DMS 273 (cell line): ENCODE data around the gene PLEKHG5.

Experiments
- DNase-seq: peaks from one replicate; lab custom pipeline; 2025; ENCODE audit not compliant: unreplicated experiment; lab: John Stamatoyannopoulos, UW

The PLEKHG5 gene

GRCh38 chr1:6481820-6482219 lies 9.6 kb downstream of the PLEKHG5 start:
- DNase-seq, result no peak

DNA sequence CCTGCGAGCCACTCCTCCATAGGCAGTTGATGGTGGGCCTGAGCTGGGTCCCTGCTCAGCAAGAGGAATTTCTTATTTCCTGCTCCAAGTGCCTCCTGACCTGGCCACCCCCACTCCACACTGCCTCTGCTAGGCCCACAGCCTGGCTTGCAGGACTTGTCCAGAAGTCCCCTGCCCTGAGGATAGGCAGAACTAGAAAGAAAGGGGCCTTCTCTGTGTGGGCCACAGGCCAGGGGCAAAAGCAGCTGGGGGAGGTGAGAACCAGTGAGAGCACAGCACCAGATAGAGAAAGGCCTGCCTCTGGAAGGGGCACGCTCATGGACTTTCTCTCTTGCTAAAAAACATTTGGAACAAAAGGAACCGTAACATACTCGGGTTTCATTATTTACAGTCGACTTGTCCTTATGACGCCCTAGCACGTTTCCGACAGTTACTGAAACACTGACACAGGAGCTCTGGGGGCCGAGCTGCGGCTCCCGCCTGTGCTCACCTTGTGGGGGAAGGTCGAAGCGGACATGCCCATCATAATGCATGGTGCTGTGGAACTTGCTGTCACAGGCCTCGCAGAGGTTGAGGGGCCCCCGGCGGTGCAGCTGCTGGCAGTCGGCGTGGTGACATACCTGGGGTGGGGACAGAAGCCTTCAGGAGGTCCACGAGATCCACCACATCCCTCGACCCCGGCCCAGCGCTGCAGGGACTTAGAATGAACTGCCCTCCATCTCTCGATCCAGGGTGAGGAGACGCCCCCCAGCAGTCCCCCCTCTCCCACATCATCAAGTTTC lies 14.2 kb downstream of the PLEKHG5 start:
- DNase-seq, result no peak

- DNase-seq, result no peak
Measured at GRCh38 chr1:6476483-6476882, 15.0 kb downstream of the PLEKHG5 start.

GRCh38 chr1:6475381-6476133 lies 15.9 kb downstream of the PLEKHG5 start:
- DNase-seq, result peak; percentile 73

GRCh38 chr1:6474815-6475282 lies 16.6 kb downstream of the PLEKHG5 start:
- DNase-seq, result no peak

DNA sequence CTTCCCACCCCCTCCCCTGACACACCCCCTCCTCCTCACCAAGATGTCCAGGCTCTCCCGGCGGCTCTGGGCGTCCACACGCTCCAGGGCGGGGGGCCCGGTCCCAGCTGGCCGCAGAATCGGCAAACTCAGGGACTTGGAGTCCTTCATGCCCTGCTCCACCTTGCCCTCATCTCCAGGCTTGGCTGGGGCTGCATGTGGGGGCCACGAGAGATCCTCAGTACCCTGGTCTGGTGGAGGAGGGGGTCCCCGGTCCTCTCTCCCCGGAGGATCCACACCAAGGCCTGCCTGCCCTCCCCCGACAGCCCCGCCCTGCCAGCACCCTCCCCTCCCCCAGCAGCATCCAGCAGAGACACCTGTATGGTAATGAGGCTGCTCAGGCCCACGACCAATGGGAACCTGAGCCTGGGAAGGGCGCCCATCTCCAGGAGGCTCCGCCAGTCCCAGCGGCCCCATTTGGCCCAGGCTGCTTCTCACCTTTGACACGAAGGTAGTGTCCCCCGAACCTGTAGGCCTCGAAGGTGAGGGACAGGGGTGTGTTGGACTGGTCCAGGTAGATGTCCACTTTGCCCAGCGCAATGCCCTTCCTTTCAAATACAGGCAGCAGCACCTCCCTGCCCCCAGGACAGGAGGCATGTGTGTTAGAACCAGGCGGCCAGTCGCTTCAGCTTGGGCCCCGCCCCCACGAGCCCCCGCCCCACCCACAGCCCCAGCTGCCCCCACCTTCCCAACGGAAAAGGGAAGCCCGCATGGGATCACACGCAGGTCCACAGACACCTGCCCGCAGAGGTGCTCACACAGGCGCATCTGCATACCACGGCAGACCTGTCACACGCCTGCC lies 17.3 kb downstream of the PLEKHG5 start:
- DNase-seq, result no peak

- DNase-seq, result no peak
Measured at GRCh38 chr1:6473156-6473555, 18.3 kb downstream of the PLEKHG5 start.

GRCh38 chr1:6472391-6472790 lies 19.1 kb downstream of the PLEKHG5 start:
- DNase-seq, result no peak

DNA sequence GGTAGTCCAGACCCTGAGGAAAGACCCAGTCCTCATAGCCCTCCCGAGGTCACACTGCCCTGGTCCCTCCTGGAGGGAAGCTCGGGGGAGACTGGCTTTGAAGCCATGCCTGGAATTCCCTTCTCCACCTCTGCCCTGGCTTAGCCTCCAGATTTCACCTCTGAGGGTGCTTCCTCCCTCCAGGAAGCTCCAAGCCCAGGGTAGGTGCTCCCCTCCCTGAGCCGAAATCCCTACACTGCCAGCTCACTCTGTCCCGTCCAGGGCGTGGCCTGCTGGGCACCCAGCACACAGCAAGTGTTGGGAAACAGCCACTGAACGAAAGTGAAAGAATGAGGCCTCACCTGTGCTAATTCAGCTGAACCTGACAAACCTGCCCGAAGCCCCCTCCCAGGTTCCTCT lies 19.5 kb downstream of the PLEKHG5 start:
- no peak for DNase-seq

DNA sequence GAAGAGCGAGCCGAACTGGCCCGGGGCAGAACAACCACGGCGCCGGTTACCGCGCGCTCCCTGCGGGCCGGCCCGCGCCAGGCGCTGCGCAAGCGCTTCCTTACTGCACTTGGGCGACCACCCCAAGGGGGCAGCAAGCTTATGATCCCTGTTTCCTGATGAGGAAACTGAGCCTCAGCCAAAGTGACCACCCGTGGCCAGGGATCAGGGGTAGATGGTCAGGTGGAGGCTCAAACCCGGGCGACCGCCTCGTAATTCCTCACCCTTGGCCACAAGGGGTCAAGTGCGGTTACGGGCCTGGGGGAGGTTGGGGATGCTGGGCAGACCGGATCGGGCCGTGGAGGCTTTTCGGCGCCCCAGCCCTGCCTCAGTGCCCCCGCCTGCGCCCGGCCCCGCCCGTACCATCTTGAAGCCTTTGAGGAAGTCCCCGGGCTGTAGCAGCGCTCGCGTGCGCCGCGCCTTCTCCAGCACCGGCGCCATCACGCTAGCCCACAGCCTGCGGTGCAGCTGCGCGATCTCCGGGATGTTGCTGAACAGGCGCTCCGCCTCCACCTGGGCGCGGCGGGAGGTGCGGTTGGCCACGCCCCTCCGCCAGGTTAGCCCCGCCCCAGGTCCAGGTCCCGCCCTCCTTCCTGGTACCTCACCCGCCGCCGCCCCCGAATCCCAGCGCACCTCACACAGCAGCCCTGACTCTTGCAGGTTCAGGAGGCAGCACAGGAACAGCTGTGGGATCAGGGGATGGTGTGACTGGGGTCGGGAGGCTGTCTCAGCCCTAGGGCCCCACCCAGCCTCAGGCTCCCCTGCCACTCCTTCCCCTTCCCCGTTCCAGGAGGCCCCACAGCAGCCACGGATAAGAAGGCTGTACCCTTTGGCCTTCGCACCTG lies 20.1 kb downstream of the PLEKHG5 start:
- no peak for DNase-seq

DNA sequence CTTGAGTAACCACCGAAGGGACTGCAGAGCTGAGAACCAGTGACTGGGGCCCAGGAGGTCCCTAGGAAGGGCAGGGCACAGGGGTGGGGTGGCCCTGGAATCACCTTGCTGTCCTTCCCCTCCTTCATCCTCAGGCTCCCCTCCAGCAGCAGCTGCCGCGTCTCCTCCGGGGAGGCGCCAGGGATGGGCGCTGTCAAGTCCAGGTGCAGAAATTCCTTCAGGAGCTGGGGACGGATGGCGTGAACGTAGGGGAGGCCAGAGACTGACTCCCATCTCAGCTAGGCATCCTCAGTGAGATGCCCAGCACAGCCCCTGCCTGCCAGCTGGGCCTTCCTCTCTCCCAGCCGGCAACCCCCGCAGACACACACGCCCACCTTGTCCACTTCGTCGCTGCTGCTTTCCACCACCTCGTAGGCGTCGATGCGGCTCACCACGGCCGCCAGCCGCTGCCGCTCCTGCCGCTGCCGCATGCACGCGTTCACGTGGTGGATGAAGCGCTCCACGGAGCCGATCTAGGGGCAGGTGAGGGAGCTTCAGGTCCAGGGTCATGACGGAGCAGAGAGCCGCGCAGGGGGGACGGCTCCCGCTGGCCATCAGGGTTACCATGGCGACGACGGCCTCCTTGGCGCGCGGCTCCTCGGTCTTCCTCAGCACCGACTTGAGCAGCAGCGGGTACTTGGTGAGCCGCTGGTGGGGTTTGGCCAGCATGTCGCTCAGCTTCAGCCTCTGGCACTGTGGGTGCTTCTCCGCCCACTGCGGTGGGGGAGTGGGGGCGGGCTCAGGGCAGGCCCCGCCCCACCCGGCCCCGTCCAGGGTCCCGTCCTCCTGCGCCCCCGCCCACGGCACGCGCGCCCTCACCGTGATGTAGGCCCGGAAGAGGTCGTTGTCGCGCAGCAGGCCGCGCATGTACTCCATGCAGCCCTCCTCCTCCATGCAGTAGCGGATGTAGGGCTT lies 21.1 kb downstream of the PLEKHG5 start:
- no peak for DNase-seq

DNA sequence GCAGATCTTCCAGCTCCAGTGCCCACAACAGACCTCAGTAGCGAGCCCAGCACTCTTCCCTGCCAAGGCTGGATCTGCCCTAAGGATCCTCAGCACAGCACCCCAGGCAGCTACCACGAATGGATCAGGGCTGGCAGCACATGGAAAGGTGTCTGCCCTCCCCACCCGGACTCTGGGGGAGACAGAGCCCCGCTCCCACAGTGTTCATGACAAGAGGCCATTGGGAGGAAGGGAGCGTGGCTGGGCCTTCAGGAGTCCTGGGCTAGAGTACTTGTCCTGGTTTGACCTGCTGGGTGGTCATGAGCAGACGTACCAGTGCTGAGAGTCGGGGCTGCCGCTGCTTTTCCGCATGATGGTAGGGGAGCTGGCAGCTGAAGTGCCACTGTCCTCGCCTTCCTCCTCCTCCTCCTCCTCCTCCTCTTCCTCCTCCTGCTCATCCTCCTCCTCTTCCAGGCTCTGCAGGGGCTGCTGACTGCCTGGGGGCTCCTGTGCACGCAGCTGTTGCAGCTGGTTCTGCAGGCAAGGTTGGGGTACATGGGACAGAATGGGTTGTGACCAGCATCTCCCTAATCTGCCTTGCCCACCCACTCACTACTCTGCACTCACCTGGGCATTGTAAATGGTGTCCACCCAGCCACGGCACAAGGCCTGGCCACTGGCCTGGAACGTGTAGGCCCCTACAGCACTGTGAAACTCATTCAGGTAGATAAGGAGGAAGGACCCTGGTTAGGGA lies 22.6 kb downstream of the PLEKHG5 start:
- DNase-seq, result no peak

DNA sequence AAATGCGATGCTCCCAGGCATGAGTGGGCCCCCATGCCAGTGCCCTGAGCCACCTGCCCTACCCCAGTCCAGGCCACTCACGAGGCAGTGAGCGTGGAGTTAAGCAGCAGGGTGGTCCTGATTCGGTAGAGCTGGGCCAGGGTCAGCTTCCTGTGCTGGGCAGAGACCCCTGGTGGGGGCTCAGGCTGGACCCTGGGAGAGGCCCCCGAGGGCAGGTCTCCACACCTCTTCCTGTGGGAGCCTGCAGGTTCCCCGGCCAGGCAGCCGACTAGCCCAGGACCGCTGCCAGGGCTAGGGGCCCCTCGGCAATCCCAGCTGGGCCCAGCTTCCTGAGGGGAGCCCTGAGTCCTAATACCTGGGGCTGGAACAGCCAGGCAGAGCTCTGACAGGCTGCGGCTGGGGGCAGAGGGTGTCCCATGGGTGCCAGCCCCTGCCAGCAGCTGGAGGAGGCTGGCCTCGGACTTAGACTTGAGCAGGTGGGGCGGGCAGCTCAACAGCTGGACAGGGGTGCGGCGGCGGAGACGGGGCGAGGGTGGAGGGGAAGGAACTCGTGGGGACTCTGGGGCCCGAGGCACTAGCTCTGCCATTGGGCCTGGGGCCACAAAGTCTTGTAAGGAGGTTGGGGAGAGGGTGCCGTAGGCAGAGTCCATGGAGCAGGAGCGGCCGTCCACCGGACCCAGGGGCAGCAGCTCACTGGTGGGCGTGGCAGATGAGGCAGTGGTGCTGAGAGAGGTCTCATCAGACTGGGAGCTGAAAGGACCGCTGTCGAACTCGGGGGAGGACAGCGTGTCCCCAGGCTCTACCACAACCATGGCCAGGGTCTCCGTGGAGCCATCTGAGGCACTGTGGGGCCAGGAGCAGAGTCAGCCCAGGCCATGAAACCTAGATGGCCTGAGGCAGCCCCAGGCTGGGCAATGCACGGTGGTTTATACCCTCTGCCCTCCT lies 23.5 kb downstream of the PLEKHG5 start:
- DNase-seq, result no peak

DNA sequence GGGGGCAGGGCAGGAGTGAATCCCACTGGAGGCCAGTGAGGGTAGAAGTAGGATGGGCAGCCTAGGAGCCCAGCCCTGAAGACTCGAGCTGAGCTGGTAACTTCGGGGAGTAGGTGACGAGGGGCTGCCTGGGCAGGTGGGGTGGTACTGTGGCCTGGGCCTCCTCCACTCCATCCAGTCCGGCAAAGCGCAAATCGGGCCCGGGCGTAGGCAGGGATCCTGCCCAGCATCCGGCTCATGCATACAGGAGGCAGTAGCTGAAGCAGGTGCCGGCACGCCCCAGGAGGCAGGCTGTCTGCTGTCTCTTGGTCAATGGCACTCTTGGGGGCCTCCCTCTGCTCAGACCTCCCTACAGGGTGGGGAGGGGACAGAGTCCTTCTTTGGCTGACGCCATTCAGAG lies 24.2 kb downstream of the PLEKHG5 start:
- DNase-seq, result no peak

DNA sequence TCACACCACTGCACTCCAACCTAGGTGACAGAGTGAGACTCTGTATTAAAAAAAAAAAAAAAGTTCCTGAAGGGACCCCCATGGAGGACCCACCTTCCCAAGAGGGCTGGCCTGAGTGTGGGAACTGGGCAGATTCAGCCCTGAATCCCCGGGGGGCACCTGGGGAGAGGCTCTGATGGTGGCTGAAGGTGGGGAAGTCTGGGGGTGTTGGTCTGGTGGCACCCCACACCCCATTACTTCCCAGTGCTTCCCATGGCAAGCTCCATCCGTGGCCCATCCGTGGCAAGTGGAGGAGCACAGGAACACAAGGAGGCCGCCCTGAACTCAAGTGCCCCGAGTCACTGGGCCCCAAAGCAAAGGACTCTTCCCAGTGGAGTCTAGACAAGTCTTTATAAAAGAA lies 24.7 kb downstream of the PLEKHG5 start:
- no peak for DNase-seq

GRCh38 chr1:6466023-6466422 lies 25.4 kb downstream of the PLEKHG5 start, which contains the start of gene TNFRSF25:
Gene TNFRSF25 (minus strand): TSS chr1:6466173. CDS start chr1:6466107, 66 bp downstream.
- DNase-seq, result no peak

DNA sequence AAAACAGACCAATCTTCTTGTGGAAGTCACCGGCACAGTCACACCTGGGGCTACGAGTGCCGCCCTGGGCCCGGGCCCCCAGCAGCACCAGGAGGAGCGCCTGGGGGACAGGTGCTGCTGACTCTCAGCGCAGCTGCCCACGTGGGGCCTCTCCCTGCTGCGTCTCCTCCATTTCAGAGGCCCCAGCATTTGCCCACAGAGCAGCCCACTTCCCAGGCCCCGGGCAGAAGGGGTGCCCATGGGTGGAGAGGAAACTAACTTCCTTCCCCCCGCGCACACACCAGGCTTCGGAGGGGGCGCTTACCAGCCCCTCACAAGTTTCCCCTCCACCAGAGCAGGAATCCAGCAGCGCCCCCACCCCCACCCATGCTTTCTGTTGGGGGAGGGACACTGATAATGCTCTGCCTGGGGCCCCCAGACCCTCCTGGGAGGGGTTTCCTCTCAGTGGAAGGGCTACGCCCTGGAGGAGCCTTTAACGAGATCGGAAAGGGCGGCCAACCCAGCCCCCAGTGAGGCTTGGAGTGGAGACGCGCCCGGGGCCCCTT lies 25.9 kb downstream of the PLEKHG5 start:
- no peak for DNase-seq
